EH (cell line): ENCODE results near the gene TRNT1.

Source experiments
- DNase-seq: peaks from one replicate; pipeline ENCODE4 v3.0.0-alpha.2; 2015; ENCODE audit warnings: low read depth

TRNT1 gene

DNA sequence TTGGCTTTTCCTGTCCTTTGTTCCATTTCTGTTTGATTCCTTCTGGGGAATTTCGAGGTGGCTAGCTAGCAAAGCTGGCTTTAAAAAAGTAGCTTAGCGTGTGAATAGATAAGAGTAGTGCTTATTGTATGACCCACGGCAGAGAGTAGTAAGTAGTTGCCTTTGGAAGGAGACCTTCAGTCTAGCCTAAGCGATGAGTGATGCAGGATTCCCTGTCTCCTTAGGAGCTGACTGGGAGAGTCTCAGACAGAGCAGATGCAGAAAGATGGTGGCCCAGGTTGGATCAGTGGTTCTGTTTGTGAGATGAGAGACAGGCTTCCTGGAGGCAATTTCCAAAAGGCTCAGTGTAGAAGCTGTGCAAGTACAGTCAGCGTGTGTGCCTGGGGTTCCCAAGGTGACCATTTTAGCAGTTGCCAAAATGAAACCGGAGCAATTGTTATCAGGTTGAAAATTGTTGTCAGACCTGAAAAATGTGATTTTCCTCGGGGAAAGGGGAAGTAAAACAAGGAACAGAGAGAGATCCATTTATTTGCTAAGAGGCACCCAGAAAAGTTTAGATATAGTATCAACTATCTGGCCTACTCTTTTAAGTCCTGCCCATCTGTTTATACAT lies 15.9 kb upstream of the TRNT1 start:
- DNase-seq, result no peak

DNA sequence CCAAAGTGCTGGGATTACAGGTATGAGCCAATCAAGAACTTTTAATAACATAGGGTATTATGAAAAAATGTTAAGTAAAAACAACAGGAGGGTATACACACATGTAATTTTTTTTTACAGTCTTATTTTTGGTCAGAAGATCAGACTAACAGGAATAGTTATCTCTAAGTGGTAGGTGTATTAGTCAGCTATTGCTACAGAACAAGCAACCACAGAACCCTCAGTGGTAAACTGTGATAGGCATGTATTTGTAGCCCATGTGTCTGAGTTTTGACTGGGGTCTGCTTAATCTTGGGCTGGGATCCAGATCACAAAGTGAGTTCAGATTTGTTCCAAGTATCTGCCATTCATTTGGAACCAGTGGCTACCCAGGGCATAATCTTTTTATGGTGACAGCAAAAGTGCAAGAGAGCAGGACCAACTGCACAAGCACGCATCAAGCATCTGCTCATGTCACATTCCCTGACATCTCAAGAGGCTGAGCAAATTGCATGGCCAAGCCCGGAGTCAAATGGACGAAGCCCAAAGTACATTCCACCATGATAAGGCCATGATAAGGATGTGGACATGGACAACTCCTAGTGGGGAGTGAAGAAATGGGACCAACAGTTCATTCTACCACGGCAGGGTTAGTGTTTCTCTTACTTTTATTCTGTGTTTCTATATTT lies 13.6 kb upstream of the TRNT1 start:
- DNase-seq, result no peak

DNA sequence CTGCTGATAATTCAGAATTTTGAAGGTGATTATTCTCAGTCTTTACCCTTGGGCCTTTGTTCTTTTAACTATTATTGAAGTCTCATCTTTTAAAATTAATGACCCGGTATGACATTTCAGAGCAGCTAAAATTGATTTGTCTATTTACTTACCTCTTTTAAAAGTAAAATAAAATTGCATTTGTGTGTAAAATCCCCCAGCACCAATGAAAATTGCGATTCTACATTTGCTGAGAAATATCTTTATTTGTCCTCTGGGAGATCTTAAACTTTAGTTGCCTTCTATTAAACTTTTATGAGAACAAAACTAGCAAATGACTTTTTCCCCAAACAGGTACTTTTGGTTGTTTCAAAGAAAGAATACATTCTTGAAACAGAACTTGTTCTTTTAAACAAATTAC lies 9.1 kb upstream of the TRNT1 start:
- DNase-seq, result no peak

DNA sequence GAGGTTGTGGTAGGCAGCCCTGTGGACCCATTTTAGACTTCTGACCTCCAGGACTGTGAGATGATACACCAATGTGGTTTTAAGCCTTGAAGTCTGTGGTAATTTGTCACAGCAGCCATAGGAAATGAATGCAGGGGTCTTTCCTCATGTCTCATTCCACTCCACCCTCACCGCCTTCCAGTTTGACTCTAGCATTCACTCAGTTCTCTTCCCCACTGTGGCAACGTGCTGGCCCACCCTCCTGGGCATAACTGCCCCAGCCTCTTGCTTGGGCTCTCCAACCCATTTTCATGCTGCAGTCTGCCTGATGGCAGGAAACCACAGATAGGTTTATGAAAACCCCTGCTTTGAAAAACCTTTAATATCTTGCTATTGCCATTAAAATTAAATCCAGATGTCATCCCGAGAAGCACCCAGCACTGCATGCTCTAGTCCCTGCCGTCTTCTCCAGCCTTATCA lies 7.3 kb upstream of the TRNT1 start:
- DNase-seq, result peak; percentile 7

- no peak for DNase-seq
Measured at GRCh38 chr3:3125977-3126376, 763 bp upstream of the TRNT1 start.

DNA sequence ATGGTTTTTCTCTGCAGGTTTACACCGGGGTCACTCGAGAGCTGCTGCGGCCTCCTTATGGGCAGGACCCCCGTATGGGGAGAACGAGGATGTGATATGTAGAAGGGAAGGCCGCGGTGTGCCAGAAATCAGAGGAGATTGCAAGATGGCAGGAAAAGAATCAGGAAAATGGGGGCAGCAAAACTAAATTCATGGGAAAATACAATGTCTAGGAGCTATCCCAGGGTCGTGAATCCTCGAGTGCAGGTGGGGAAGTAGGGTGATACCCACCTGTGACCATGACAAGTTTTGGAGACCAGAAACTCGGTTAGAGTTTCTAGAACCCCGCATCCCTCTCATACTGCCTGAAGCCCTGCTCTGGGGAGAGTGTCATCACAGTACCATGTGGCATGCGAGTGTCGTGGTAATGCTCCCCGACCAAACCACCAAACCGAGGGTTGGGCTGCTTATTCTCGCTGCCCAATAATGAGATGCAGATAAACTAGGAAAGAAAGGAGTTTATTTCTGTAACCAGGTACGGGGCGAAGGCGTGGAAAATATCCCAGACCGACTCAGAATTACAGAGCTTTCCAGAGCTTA lies 781 bp downstream of the TRNT1 start:
- DNase-seq, result peak; percentile 27

DNA sequence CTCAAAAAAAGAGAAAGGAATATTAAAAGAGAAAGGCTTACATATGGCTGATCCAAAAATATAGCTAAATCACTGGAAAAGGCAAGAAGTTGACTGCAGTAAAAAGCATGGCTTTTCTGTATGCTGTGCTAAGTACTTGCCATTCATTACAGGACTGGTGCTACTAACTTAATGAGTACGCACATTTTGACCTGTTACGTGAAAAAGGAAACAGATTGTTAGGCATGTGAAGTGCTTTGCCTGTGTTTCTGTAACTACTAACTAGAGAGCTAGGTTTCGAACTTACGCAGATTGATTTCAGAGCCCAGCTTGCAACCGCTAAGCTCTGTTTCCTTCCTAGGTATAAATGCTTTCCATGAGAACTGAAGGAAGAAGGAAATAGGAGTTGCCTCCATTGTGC lies 2.8 kb downstream of the TRNT1 start:
- no peak for DNase-seq

- no peak for DNase-seq
Measured at GRCh38 chr3:3133500-3133899, 6.8 kb downstream of the TRNT1 start.

- peak; percentile 22 for DNase-seq
Measured at GRCh38 chr3:3134750-3135448, 8.2 kb downstream of the TRNT1 start.

DNA sequence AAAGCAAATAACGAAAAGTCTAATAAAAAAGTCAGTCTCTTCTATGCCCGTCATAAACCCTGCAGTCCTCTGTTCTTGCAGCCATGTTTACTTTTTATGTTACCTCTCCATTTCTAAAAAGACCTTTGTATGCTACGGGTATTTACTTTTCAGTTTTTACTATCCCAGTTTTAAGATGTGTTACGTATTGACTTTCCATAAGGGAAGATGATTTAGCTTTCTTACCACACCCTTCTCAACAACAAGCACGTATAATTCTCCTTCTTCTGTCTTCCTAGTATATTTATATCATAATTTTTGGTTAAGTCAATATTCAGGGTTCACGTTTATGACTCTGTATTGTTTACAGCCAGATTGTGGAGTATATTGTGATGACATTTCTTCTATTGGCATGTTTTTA lies 10.8 kb downstream of the TRNT1 start:
- DNase-seq, result no peak

DNA sequence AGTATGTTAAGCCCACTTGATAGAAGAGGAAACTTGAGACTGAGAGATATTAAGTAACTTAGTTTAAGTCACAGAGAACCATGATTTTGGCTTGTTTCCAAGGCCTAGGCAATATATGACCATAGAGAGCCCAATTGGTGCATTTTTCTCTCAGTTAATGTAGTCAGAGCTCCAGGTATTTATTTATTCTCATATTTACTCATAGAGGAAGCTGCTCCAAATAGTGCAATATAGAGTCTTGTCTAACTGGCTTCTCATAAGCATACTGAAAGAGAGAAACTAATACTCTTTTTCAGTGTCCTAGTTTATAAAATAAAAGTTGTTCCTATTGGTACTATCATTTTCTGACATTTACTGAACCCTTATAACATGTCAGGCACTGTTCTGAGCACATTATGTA lies 15.2 kb downstream of the TRNT1 start:
- no peak for DNase-seq

DNA sequence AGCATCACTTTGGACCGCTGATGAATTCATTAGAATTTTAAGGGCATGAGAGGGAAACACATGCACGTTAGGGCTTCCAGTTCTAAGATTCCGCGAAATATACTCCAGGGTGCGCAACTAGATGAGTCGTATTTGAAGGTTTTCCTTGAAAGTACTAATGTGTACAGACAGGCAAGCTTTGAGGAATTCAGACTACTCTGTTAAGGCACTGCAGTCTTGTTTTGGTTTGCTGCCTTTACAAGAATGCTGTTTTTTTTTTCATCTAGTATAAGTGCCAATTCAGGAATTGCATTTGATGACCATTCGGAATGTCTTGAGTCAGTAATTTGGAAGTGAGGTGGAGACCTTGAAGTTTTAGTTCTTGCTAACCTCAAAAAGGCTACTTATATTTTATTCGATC lies 19.1 kb downstream of the TRNT1 start:
- peak; percentile 16 for DNase-seq

DNA sequence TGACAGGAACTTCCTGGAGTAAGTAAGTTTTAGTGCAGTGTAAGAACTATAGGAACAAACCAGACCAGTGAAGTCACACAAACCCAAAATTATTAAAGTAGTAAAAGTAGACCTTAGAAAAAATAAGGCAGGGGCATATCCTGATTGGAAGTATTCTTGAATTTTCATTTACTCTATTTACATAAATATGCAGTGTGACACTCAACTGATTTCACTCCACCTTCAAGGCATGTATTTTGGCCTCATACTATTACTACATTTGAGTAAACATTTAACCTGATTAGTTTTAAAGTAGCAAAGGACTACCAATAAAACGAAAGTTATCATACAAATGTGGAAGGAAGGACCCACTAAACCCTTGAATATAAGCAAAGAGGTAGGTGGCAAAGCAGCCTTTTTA lies 22.8 kb downstream of the TRNT1 start:
- no peak for DNase-seq

- no peak for DNase-seq
Measured at GRCh38 chr3:3151513-3151912, 24.8 kb downstream of the TRNT1 start.

DNA sequence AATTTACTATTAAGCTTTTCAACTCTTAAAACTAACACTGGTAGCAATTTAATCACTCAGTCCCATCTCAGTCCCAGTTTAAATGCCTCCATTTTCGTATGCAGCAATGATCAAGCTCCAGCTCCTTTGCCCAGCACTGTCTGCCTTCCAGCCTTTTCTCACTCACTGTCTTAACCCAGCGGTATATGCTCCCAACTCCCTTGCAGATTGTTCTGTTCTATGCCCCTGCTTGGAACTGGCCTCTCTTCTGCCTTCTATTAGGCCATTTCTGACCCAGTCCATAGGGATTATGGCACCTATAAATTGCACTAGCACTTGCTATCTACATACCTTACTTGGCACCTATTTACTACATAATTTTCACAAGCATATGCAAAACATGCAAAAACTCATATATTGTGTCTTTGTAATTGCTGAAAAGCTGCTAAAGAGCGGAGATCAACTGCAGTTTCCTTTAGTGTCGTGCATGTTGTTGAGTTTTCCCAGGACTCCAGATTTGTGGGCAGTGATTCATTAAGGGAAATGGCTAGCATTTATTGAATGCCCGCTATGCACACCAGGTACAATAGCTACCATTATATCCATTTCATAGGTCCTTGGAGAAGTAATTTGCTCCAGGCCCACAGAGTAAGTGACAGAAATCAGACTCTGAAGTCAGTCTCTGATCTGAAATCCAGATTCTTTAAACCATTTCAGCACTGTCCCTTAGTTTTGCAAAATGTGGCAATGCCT lies 28.3 kb downstream of the TRNT1 start:
- no peak for DNase-seq

- no peak for DNase-seq
Measured at GRCh38 chr3:3157484-3157883, 30.7 kb downstream of the TRNT1 start.

GRCh38 chr3:3160826-3161225 lies 34.1 kb downstream of the TRNT1 start:
- DNase-seq, result peak; percentile 21

DNA sequence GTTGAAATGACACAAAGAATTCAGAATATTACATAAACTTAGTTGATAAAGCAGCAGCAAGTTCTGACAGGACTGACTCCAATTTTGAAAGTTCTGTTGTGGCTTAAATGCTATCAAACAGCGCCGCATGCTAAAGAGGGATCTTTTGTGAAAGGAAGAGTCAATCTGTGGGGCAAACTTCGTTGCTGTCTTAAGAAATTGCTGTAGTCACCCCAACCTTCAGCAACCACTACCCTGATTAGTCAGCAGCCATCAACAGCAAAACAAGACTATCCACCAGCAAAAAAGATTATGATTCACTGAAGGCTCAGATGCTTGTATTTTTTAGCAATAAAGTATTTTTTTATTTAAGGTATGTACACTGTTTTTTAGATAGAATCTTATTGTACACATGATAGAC lies 38.5 kb downstream of the TRNT1 start:
- no peak for DNase-seq

GRCh38 chr3:3165650-3166049 lies 38.9 kb downstream of the TRNT1 start:
- no peak for DNase-seq

GRCh38 chr3:3170998-3171397 lies 44.3 kb downstream of the TRNT1 start:
- DNase-seq, result peak; percentile 32

GRCh38 chr3:3172627-3173026 lies 45.9 kb downstream of the TRNT1 start:
- no peak for DNase-seq

- DNase-seq, result peak; percentile 7
Measured at GRCh38 chr3:3177861-3178497, 51.2 kb downstream of the TRNT1 start.
